ENCODE data around the gene GAK. TPM values are rescaled to one million over a fixed set of nuclear protein-coding genes. Genes with fewer than 3 reads are reported as not detected.

GAK gene
- total RNA-seq, 4 donors from 2014 or later = 34.9 to 48.3 (median 44.5) TPM

DNA sequence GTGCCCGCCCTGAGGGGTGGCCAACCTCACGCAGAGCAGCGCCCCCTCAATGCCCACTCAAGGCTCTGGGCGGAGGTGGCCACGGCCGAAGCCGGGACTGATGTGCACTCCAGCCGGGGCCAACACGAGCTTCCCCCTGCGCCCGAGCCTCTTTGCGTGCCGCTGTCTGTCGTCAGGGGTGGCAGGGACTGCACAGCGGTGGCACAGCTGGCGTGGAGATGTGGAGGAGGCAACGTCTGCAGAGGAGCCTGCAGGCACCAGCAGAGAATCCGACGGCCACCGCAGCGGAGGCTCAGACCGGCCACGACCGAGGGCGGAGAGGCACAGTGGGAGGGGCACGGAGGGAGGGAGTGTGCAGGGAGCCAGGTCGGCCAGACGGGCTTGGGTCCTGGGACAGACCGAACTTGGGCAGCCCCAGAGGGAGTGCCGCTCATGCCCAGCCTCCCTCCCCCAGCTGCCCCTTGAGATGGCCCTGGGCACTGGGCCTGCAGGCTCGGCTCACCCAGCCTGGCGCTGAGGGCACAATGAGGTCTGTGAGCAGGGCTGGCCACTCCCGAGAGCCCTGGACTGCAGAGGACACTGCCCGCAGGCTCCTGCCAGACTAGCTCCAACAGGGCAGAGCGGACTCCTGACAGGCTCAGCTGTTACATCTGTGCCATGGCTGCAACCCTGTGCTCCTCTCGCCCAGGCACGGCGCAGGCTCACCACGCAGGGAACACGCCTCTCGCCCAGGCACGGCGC, 59.7 kb downstream of the GAK start:
- TF ChIP-seq, protein P1, sequence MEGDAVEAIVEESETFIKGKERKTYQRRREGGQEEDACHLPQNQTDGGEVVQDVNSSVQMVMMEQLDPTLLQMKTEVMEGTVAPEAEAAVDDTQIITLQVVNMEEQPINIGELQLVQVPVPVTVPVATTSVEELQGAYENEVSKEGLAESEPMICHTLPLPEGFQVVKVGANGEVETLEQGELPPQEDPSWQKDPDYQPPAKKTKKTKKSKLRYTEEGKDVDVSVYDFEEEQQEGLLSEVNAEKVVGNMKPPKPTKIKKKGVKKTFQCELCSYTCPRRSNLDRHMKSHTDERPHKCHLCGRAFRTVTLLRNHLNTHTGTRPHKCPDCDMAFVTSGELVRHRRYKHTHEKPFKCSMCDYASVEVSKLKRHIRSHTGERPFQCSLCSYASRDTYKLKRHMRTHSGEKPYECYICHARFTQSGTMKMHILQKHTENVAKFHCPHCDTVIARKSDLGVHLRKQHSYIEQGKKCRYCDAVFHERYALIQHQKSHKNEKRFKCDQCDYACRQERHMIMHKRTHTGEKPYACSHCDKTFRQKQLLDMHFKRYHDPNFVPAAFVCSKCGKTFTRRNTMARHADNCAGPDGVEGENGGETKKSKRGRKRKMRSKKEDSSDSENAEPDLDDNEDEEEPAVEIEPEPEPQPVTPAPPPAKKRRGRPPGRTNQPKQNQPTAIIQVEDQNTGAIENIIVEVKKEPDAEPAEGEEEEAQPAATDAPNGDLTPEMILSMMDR (IDR thresholded peaks at IDR 0.05 in 4 of 5, conservative IDR thresholded peaks at IDR 0.05 in 1 of 5) = no peak
- no peak for TF ChIP-seq POLR2A (IDR thresholded peaks at IDR 0.05)
- no peaks in the 10 kb centered on the region for H3K4me1 ChIP-seq
- peak; percentile 35 to 40 for ATAC-seq
- no peaks in the 10 kb centered on the region for H3K9me3 ChIP-seq
- peak in 1 of 2 donors; percentile 40 for DNase-seq
- peak overlapping the region in 2 of 4 donors; percentile 9 to 28 for H3K27ac ChIP-seq
- H3K36me3 ChIP-seq = peaks cover 3 to 78% of the 10 kb centered on the region in 2 donors
- in situ Hi-C loops (cut with MboI; ENCODE audit: low sequenced_read_pairs in 4 of 4) (no loop called here), intact Hi-C loops (cut with DNase I; ENCODE audit: low total_unique reads) (no loop called here)
- no peaks in the 10 kb centered on the region for H3K27me3 ChIP-seq
- H3K4me3 ChIP-seq = no peak overlapping the region

DNA sequence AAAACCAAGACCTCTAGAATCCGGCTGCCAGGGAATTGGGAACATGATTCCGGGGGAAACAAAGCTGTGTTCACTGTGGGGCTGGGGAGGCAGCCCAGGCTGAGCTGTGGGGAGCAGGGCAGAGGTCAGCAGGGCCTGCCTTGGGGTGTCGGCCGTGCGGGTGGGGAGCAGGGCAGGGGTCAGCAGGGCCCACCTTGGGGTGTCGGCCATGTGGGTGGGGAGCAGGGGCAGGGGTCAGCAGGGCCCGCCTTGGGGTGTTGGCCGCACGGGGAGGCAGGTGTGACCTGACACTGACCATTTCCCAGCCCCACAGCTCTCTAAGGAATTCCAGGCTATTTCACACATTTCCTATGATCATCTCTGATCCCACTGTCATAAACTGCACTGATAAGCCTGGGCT, 60.6 kb downstream of the GAK start:
- in situ Hi-C loops (cut with MboI; ENCODE audit: low sequenced_read_pairs in 4 of 4) = no loop called here
- Histone ChIP-seq H3K9me3 (no peaks in the 10 kb centered on the region), H3K27me3 (no peaks in the 10 kb centered on the region), H3K4me1 (no peaks in the 10 kb centered on the region), H3K4me3 (no peak overlapping the region), H3K36me3 (peaks cover 0 to 77% of the 10 kb centered on the region in 2 donors), H3K27ac (no peak overlapping the region)
- TF ChIP-seq, protein P1 (IDR thresholded peaks at IDR 0.05 in 4 of 5, conservative IDR thresholded peaks at IDR 0.05 in 1 of 5) = no peak
- TF ChIP-seq POLR2A (IDR thresholded peaks at IDR 0.05) = no peak
- ATAC-seq (no peak), DNase-seq (no peak)
- intact Hi-C loops (cut with DNase I; ENCODE audit: low total_unique reads) = no loop called here

DNA sequence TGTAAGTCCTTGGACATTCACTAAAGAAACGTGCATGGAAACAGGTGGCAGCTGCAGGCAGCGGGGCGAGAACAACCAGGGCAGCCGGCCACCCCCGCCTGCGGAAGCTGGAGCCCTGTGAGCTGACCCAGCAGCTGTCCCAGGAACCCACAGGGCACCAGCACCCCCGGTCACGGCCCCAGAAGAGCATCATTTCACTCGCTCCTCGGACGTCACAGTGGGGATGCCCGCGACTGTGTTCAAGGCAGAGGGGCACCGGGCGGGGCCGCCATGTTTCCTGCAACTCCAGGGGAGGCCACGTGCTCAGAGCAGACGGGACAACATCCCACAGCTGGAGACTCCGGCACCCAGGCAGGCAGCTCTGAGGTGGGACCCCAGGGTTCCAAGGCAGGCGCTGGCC, 61.2 kb downstream of the GAK start:
- TF ChIP-seq, protein P1 (IDR thresholded peaks at IDR 0.05 in 4 of 5, conservative IDR thresholded peaks at IDR 0.05 in 1 of 5) = no peak
- TF ChIP-seq POLR2A (IDR thresholded peaks at IDR 0.05) = no peak
- DNase-seq (no peak), ATAC-seq (no peak)
- intact Hi-C loops (cut with DNase I; ENCODE audit: low total_unique reads) = no loop called here
- Histone ChIP-seq H3K4me1 (no peaks in the 10 kb centered on the region), H3K27me3 (no peaks in the 10 kb centered on the region), H3K36me3 (peaks cover 0 to 77% of the 10 kb centered on the region in 2 donors), H3K4me3 (no peak overlapping the region), H3K9me3 (no peaks in the 10 kb centered on the region), H3K27ac (no peak overlapping the region)
- in situ Hi-C loops (cut with MboI; ENCODE audit: low sequenced_read_pairs in 4 of 4) = no loop called here

DNA sequence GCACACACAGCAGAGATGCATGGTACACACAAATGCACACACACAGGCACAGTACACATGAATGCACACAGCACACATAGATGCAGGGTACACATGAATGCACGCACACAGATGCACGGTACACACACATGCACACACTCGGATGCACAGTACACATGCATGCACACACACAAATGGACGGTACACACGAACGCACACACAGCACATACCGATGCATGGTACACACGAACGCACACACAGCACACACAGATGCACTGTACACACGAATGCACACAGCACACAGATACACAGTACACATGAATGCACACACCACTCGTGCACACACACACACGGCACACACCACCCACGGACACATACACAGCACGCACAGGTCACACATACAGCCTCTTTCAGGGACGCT, 62.3 kb downstream of the GAK start:
- H3K4me1 ChIP-seq = no peaks in the 10 kb centered on the region
- DNase-seq = no peak
- H3K36me3 ChIP-seq = peaks cover 0 to 77% of the 10 kb centered on the region in 2 donors
- H3K27ac ChIP-seq = no peak overlapping the region
- H3K4me3 ChIP-seq = no peak overlapping the region
- in situ Hi-C loops (cut with MboI; ENCODE audit: low sequenced_read_pairs in 4 of 4) (no loop called here), intact Hi-C loops (cut with DNase I; ENCODE audit: low total_unique reads) (no loop called here)
- no peaks in the 10 kb centered on the region for H3K27me3 ChIP-seq
- no peak for TF ChIP-seq POLR2A (IDR thresholded peaks at IDR 0.05)
- TF ChIP-seq, protein P1 (IDR thresholded peaks at IDR 0.05 in 4 of 5, conservative IDR thresholded peaks at IDR 0.05 in 1 of 5) = no peak
- no peak for ATAC-seq
- H3K9me3 ChIP-seq = no peaks in the 10 kb centered on the region

Measured in gastrocnemius medialis (tissue), 4 donors.